ENCODE data around the gene CCL27. TPM values are rescaled to one million over a fixed set of nuclear protein-coding genes. Genes with fewer than 3 reads are reported as not detected.

The CCL27 gene
- total RNA-seq, 1 experiment from 2014 or later, result 0.95 TPM

DNA sequence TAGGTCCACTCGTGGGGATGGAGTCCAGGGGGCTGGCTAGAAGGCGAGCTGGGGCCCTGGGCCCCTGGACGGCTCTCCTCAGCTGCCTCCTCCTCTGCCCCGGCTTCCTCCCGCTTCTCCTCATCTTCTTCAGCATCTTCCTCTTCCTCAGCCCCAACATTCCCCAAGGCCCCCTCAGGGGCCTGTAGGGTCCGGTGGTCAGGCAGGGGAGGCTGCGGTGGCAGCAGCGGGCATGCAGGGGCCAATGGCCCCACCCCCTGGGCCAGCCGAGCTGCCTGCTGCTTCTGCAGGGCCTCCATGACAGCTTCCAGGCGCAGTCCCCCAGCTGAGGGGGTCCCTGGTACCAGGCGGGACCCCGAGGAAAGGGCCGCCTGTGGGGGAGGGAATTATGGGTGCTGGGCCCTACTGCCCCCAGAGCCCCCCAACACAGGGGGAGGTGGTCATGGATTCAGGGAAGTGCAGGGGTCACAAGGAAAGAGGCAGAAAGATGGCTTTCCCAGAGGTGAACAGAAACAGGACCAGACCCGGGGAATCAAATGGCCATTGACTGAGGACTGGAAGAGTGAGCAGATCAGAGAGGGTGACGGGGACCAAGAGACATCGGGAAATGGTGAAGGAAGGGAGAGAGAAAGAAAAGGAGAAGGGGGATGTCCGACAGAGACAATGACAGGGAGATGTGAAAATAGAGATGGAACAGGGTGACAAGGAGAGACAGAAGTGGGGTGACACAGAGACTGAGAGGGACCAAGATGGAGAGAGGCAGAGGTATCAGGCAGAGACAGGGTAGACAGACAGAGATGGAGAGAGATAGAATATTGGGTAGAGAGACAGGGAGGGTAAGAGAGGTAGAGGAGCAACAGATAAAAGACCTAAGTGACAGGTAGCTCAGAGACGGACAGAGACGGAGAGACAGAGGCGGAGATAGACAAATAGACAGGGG, 34.5 kb downstream of the CCL27 start:
- ChIA-PET POLR2A (no interaction called here), CTCF (no interaction called here)
- peaks cover 13% of the 10 kb centered on the region for H3K27me3 ChIP-seq (ENCODE audit: control insufficient read depth, insufficient read depth, low read length)
- TF ChIP-seq TCF7L2 (IDR thresholded peaks at IDR 0.05; ENCODE audit: low read depth, low read length) (no peak), SIN3A (IDR thresholded peaks at IDR 0.05; ENCODE audit: borderline replicate concordance, insufficient read depth, low read depth, low read length) (no peak), CTCF (IDR thresholded peaks at IDR 0.05) (no peak), REST (IDR thresholded peaks at IDR 0.05; ENCODE audit: insufficient read depth in 1 of 2, low read depth in 2 of 2, low read length in 1 of 2) (no peak), POLR2AphosphoS5 (IDR thresholded peaks at IDR 0.05; ENCODE audit: low read depth, low read length) (no peak)
- in situ Hi-C loops (cut with HindIII; ENCODE audit: low pct_unique_long_range_greater_than_20kb, low sequenced_read_pairs) (no loop called here), intact Hi-C loops (cut with micrococcal nuclease; ENCODE audit: unreplicated experiment) (no loop called here)
- H3K27ac ChIP-seq (ENCODE audit: low read length), result no peak overlapping the region
- no TSS peak for BruUV-seq (replicated peaks)
- H3K36me3 ChIP-seq (ENCODE audit: control insufficient read depth, insufficient read depth, low read length), result no peaks in the 10 kb centered on the region
- peak overlapping the region; percentile 39 to 54 for H3K4me3 ChIP-seq (ENCODE audit: low read depth in 2 of 2, low read length in 2 of 2)
- H3K4me1 ChIP-seq (ENCODE audit: control insufficient read depth, insufficient read depth, low read length), result peaks cover 3% of the 10 kb centered on the region; the same call in 1 of the 2 replicates
- peak; percentile 3 for ATAC-seq
- no peak for DNase-seq (ENCODE audit: low read depth, low spot score)
- H3K9me3 ChIP-seq (ENCODE audit: control insufficient read depth, insufficient read depth, low read depth, low read length), result no peaks in the 10 kb centered on the region

DNA sequence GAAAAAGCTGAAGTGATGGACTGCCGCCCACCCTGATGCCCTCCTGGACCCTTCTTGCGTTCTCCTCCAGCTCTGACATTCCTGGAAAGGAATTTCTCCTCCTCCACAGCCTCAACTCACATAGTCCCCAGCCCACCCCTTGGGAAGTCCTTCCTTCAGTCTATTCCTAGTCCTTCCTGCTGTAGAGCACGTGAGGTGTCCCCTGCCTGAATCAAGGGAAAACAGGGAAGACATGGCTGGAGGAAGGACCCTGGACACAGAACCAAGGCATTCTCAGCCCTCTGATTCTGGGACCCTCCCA, 37.3 kb downstream of the CCL27 start:
- DNase-seq (ENCODE audit: low read depth, low spot score) (no peak), ATAC-seq (no peak)
- intact Hi-C loops (cut with micrococcal nuclease; ENCODE audit: unreplicated experiment), result no loop called here
- Histone ChIP-seq H3K4me3 (ENCODE audit: low read depth in 2 of 2, low read length in 2 of 2) (no peak overlapping the region), H3K4me1 (ENCODE audit: control insufficient read depth, insufficient read depth, low read length) (peaks cover 3% of the 10 kb centered on the region; the same call in 1 of the 2 replicates), H3K27ac (ENCODE audit: low read length) (no peak overlapping the region), H3K36me3 (ENCODE audit: control insufficient read depth, insufficient read depth, low read length) (no peaks in the 10 kb centered on the region), H3K9me3 (ENCODE audit: control insufficient read depth, insufficient read depth, low read depth, low read length) (no peaks in the 10 kb centered on the region), H3K27me3 (ENCODE audit: control insufficient read depth, insufficient read depth, low read length) (peaks cover 13% of the 10 kb centered on the region)
- TF ChIP-seq POLR2AphosphoS5 (IDR thresholded peaks at IDR 0.05; ENCODE audit: low read depth, low read length) (no peak), SIN3A (IDR thresholded peaks at IDR 0.05; ENCODE audit: borderline replicate concordance, insufficient read depth, low read depth, low read length) (no peak), REST (IDR thresholded peaks at IDR 0.05; ENCODE audit: insufficient read depth in 1 of 2, low read depth in 2 of 2, low read length in 1 of 2) (no peak), TCF7L2 (IDR thresholded peaks at IDR 0.05; ENCODE audit: low read depth, low read length) (no peak), CTCF (IDR thresholded peaks at IDR 0.05) (no peak)
- in situ Hi-C loops (cut with HindIII; ENCODE audit: low pct_unique_long_range_greater_than_20kb, low sequenced_read_pairs), result no loop called here
- POLR2A ChIA-PET, result no interaction called here
- BruUV-seq (replicated peaks), result no TSS peak
- CTCF ChIA-PET, result interaction anchor here (0.6 kb wide), 2 partner anchors 20 to 894 kb away, joined by 3 to 6 read pairs; no protein-coding TSS in a partner anchor

Measured in Panc1 (cell line).